IMR-90 (cell line): ENCODE data around the gene FUT2. TPM values are rescaled to one million over a fixed set of nuclear protein-coding genes. Genes with fewer than 3 reads are reported as not detected.

Experiments used
- ATAC-seq: fragments of 200-7000 bp; cut with Tn5 transposase; 2 replicates; pipeline ENCODE4 v1.9.1; 2020; ENCODE audit warnings: low read depth, mild to moderate bottlenecking, moderate library complexity
- BruUV-seq: library from RNA; stranded (reverse); fragments of 400-500 nt; replicated peaks from 2 replicates; lab custom pipeline; 2021; lab: Mats Ljungman, UMichigan
- CTCF ChIA-PET: fragments of 300-600 bp; formaldehyde crosslinking; extraction: SDS; loops from one replicate; lab custom pipeline; 2021; ENCODE audit warnings: antibody characterized with exemption; lab: Yijun Ruan, JAX
- POLR2A ChIA-PET: fragments of 300-600 bp; sonication (Branson Sonifier 250); formaldehyde crosslinking; loops from one replicate; lab custom pipeline; 2022; ENCODE audit warnings: antibody characterized with exemption; ENCODE audit not compliant: unreplicated experiment; lab: Charles Lee
- DNase-seq: peaks from one replicate; pipeline ENCODE4 v3.0.0; 2013
- H2AFZ ChIP-seq: replicated peaks from 2 replicates; pipeline ENCODE3; 2013; ENCODE audit warnings: low read length, mild to moderate bottlenecking; ENCODE audit not compliant: poor library complexity
- H2AK5ac ChIP-seq: 2 replicates; pipeline ENCODE4 v1.6.1; 2013; ENCODE audit warnings: low read depth, low read length, inconsistent platforms
- H2AK9ac ChIP-seq: replicated peaks from 2 replicates; pipeline ENCODE3; 2013; ENCODE audit warnings: mild to moderate bottlenecking, low read depth, low read length, moderate library complexity; ENCODE audit not compliant: poor library complexity
- H2BK120ac ChIP-seq: 2 replicates; pipeline ENCODE4 v1.6.1; 2013; ENCODE audit warnings: low read depth, low read length, inconsistent platforms
- H2BK15ac ChIP-seq: 3 replicates; pipeline ENCODE4 v1.6.1; 2013; ENCODE audit warnings: low read depth, low read length, inconsistent platforms
- H2BK20ac ChIP-seq: 2 replicates; pipeline ENCODE4 v1.6.1; 2013; ENCODE audit warnings: low read depth, mild to moderate bottlenecking, inconsistent platforms, low read length, moderate library complexity
- H2BK5ac ChIP-seq: 2 replicates; pipeline ENCODE4 v1.6.1; 2013; ENCODE audit warnings: mild to moderate bottlenecking, low read depth, low read length, inconsistent platforms; ENCODE audit not compliant: poor library complexity, severe bottlenecking
- H3K14ac ChIP-seq: replicated peaks from 2 replicates; pipeline ENCODE4 v1.6.1; 2013; ENCODE audit warnings: low read depth, low read length, inconsistent platforms
- H3K18ac ChIP-seq: 2 replicates; pipeline ENCODE4 v1.6.1; 2013; ENCODE audit warnings: low read depth, low read length, control low read depth
- H3K23ac ChIP-seq: 2 replicates; pipeline ENCODE4 v1.6.1; 2013; ENCODE audit warnings: low read depth, low read length, inconsistent platforms
- H3K27ac ChIP-seq: 2 replicates; pipeline ENCODE4 v1.5.1; 2013; ENCODE audit warnings: mild to moderate bottlenecking, control low read depth, low read length; ENCODE audit not compliant: insufficient read depth
- H3K27me3 ChIP-seq: 2 replicates; pipeline ENCODE4 v1.6.1; 2013; ENCODE audit warnings: low read length; ENCODE audit not compliant: control insufficient read depth, insufficient read depth
- H3K36me3 ChIP-seq: 2 replicates; pipeline ENCODE4 v1.6.1; 2013; ENCODE audit warnings: low read length, mixed read lengths; ENCODE audit not compliant: control insufficient read depth, insufficient read depth
- H3K4ac ChIP-seq: 2 replicates; pipeline ENCODE4 v1.6.1; 2013; ENCODE audit warnings: low read depth, low read length, inconsistent platforms
- H3K4me1 ChIP-seq: 2 replicates; pipeline ENCODE4 v1.6.1; 2013; ENCODE audit warnings: low read length, mixed read lengths; ENCODE audit not compliant: control insufficient read depth, insufficient read depth
- H3K4me2 ChIP-seq: 2 replicates; pipeline ENCODE4 v1.6.1; 2013; ENCODE audit warnings: low read depth, mild to moderate bottlenecking, control low read depth, low read length, moderate library complexity
- H3K4me3 ChIP-seq: 2 replicates; pipeline ENCODE4 v1.5.1; 2013; ENCODE audit warnings: low read depth, mild to moderate bottlenecking, control low read depth, low read length, moderate library complexity; ENCODE audit not compliant: insufficient read depth
- H3K56ac ChIP-seq: 2 replicates; pipeline ENCODE4 v1.6.1; 2013; ENCODE audit warnings: low read length, inconsistent platforms; ENCODE audit not compliant: insufficient read depth; ENCODE audit errors: extremely low read depth
- H3K79me1 ChIP-seq, 2 experiments: 2 replicates each; pipeline ENCODE4 v1.6.1; 2013; ENCODE audit warnings: low read length in 2 of 2, inconsistent platforms in 1 of 2, low read depth in 1 of 2
- H3K9ac ChIP-seq: 2 replicates; pipeline ENCODE4 v1.6.1; 2013; ENCODE audit warnings: low read depth, low read length, control low read depth
- H3K9me1 ChIP-seq: 2 replicates; pipeline ENCODE4 v1.6.1; 2013; ENCODE audit warnings: low read length, inconsistent platforms; ENCODE audit not compliant: insufficient read depth
- H3K9me3 ChIP-seq: 2 replicates; pipeline ENCODE4 v1.6.1; 2013; ENCODE audit warnings: low read length; ENCODE audit not compliant: control insufficient read depth, insufficient read depth
- H4K20me1 ChIP-seq: 2 replicates; pipeline ENCODE4 v1.6.1; 2013; ENCODE audit warnings: low read length, inconsistent platforms; ENCODE audit not compliant: insufficient read depth
- H4K5ac ChIP-seq: 2 replicates; pipeline ENCODE4 v1.6.1; 2013; ENCODE audit warnings: mild to moderate bottlenecking, low read depth, low read length, control low read depth
- H4K8ac ChIP-seq, 2 experiments: 2 replicates each; pipeline ENCODE4 v1.6.1; 2013; ENCODE audit warnings: low read depth in 2 of 2, low read length in 2 of 2, control low read depth in 1 of 2, inconsistent platforms in 1 of 2
- H4K91ac ChIP-seq: 2 replicates; pipeline ENCODE4 v1.6.1; 2013; ENCODE audit warnings: low read depth, low read length, inconsistent platforms; ENCODE audit not compliant: insufficient read depth
- FOS ChIP-seq: fragments of 150-350 bp; IDR thresholded peaks from 2 replicates; pipeline ENCODE4 v1.6.1; 2016; ENCODE audit warnings: low read depth, low read length
- MAFK ChIP-seq: IDR thresholded peaks from 2 replicates; pipeline ENCODE4 v1.6.1; 2012; ENCODE audit warnings: low read depth, low read length, improper control_type of control experiment
- NFE2L2 ChIP-seq: fragments of 150-350 bp; IDR thresholded peaks from 2 replicates; pipeline ENCODE4 v1.6.1; 2016; ENCODE audit warnings: low read depth, mild to moderate bottlenecking, low read length
- RAD21 ChIP-seq: IDR thresholded peaks from 2 replicates; pipeline ENCODE4 v1.6.1; 2012; ENCODE audit warnings: low read length, improper control_type of control experiment
- WGBS, 2 experiments: methylation state at CpG; one replicate each; pipeline versions ENCODE4 v1.1.5 to v1.1.7; 2013; ENCODE audit warnings: missing lambda C conversion rate in 2 of 2; ENCODE audit not compliant: insufficient read length in 1 of 2; ENCODE audit errors: extremely low coverage in 2 of 2; 5-methylcytosine and 5-hydroxymethylcytosine counted together
- dilution Hi-C: fragments of 300-500 bp; cut with HindIII; formaldehyde crosslinking; loops from one replicate; pipeline ENCODE4 v1.14.3; 2018; ENCODE audit warnings: low sequenced_read_pairs; ENCODE audit not compliant: unreplicated experiment
- in situ Hi-C: fragments of 300-500 bp; cut with MboI; formaldehyde crosslinking; loops from 3 replicates; pipeline ENCODE4 v1.14.3; 2019; ENCODE audit warnings: low sequenced_read_pairs, inconsistent platforms, mixed read lengths
- intact Hi-C: fragments of 100-400 bp; cut with micrococcal nuclease; formaldehyde crosslinking; loops from 2 replicates; pipeline ENCODE4 v1.10.0; 2022
- polyA plus RNA-seq, 3 experiments: library from polyadenylated mRNA; depleted of rRNA; stranded (reverse); fragments of >200 nt; gene quantifications; 2 replicates each; pipeline ENCODE4 v1.2.3, GENCODE V29; 2012; ENCODE audit warnings: low replicate concordance in 1 of 3
- total RNA-seq: library from RNA; depleted of rRNA; stranded (reverse); fragments of >200 nt; gene quantifications from 2 replicates; pipeline ENCODE4 v1.2.3, GENCODE V29; 2012

The FUT2 gene
- total and polyA plus RNA-seq, 2 of the 4 experiments (the other 2 are of a cell fraction) = not detected

DNA sequence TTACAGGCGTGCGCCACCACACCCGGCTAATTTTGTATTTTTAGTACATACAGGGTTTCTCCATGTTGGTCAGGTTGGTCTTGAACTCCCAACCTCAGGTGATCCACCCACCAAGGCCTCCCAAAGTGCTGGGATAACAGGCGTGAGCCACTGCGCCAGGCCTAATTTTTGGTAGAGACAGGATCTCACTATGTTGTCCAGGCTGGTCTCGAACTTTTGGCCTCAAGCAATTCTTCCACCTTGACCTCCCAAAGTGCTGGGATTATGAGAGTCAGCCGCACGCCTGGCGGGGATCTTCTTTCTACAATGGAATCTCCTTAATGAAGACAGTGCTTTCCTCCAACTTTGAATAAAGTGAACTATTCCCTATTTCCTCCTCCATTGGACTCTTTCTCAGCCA is 38.9 kb downstream of the FUT2 start:
- Histone ChIP-seq H2AFZ (no peak overlapping the region), H3K18ac (no peak overlapping the region), H4K91ac (no peak overlapping the region), H3K79me1 (no peaks in the 10 kb centered on the region), H3K4me2 (no peak overlapping the region), H3K4me3 (no peak overlapping the region), H4K5ac (no peak overlapping the region), H3K9me1 (peaks cover 3% of the 10 kb centered on the region; the same call in 1 of the 2 replicates), H3K36me3 (no peaks in the 10 kb centered on the region), H3K27me3 (peaks cover 23% of the 10 kb centered on the region), H3K14ac (no peak overlapping the region), H3K4me1 (peaks cover 5% of the 10 kb centered on the region), H3K4ac (no peak overlapping the region), H2AK5ac (no peak overlapping the region), H2AK9ac (no peak overlapping the region), H2BK15ac (no peak overlapping the region), H2BK120ac (no peak overlapping the region), H4K8ac (no peak overlapping the region), H4K20me1 (no peaks in the 10 kb centered on the region), H3K9me3 (peaks cover 3% of the 10 kb centered on the region), H2BK5ac (no peak overlapping the region), H2BK20ac (no peak overlapping the region), H3K23ac (no peak overlapping the region), H3K9ac (no peak overlapping the region), H3K56ac (no peak overlapping the region), H3K27ac (no peak overlapping the region)
- ATAC-seq (no peak), DNase-seq (no peak)
- WGBS, 2 experiments = 81% methylated on average over 4 of the region's 9 CpGs; no CpG with 5 or more reads in 1 of the 2 experiments
- in situ Hi-C loops = no loop called here
- BruUV-seq = no TSS peak
- ChIA-PET POLR2A (no interaction called here), CTCF (no interaction called here)
- TF ChIP-seq MAFK (no peak), RAD21 (no peak), FOS (no peak), NFE2L2 (no peak)
- intact Hi-C loops = no loop called here
- dilution Hi-C loops = no loop called here
